ENCODE data around the gene ERC1.

DNA sequence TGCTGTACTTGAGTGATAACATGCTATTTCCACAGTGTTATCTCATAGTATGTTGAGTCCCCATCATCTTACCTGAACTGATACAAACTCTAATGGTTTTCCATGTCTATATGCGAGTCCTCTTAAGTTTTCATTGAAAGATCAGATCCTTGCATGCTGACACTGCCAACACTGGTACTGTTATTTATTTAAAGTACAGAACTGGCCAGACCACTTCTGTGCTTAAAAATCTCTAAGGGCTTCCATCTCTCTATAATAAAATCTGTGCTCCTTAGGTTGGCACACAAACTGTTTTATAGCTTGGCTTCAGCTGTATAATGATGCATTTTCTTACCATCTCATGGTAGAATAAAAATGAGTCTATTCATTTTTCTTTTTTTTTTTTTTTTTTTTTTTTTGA, 188.1 kb downstream of the ERC1 start:
- TF ChIP-seq POLR2AphosphoS5 (IDR thresholded peaks at IDR 0.05), result no peak
- TF ChIP-seq, protein P1, sequence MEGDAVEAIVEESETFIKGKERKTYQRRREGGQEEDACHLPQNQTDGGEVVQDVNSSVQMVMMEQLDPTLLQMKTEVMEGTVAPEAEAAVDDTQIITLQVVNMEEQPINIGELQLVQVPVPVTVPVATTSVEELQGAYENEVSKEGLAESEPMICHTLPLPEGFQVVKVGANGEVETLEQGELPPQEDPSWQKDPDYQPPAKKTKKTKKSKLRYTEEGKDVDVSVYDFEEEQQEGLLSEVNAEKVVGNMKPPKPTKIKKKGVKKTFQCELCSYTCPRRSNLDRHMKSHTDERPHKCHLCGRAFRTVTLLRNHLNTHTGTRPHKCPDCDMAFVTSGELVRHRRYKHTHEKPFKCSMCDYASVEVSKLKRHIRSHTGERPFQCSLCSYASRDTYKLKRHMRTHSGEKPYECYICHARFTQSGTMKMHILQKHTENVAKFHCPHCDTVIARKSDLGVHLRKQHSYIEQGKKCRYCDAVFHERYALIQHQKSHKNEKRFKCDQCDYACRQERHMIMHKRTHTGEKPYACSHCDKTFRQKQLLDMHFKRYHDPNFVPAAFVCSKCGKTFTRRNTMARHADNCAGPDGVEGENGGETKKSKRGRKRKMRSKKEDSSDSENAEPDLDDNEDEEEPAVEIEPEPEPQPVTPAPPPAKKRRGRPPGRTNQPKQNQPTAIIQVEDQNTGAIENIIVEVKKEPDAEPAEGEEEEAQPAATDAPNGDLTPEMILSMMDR (IDR thresholded peaks at IDR 0.05), result no peak

All from suprapubic skin (tissue), 3 donors.